GM12892 (cell line): ENCODE data around the gene PIK3AP1.

Experiments used
- POLR2A ChIP-seq: IDR thresholded peaks from 2 replicates; pipeline ENCODE4 v1.6.1; 2011; ENCODE audit warnings: low read depth, low read length, control low read depth
- POLR2AphosphoS5 ChIP-seq: IDR thresholded peaks from 2 replicates; pipeline ENCODE4 v1.6.1; 2011; ENCODE audit warnings: low read depth, low read length, control low read depth
- TAF1 ChIP-seq: IDR thresholded peaks from 2 replicates; pipeline ENCODE4 v1.6.1; 2011; ENCODE audit warnings: low read depth, mild to moderate bottlenecking, control low read depth, low read length, borderline replicate concordance

- TF ChIP-seq POLR2A (no peak), POLR2AphosphoS5 (no peak), TAF1 (no peak)
Observed at GRCh38 chr10:96695975-96696634, 24.2 kb downstream of the PIK3AP1 start.
